OCI-LY3 (cell line): ENCODE results near the gene MAP3K3.

Experiments used
- CTCF ChIP-seq: fragments of 200-600, 300-600 bp; sonication (generic); IDR thresholded peaks from 2 replicates; pipeline ENCODE4 v1.5.1; 2014; ENCODE audit warnings: antibody characterized with exemption, low read length, low read depth
- EZH2phosphoT487 ChIP-seq: fragments of 200-600 bp; shearing (Covaris generic); IDR thresholded peaks from 2 replicates; pipeline ENCODE4 v1.6.1; 2018; ENCODE audit warnings: antibody characterized with exemption, mixed run types, low read depth

- TF ChIP-seq CTCF = no peak
- TF ChIP-seq EZH2phosphoT487 = no peak
These were observed 82.0 kb downstream of the MAP3K3 start for GRCh38 chr17:63704259-63704576.
